ENCODE data around the gene B3GNT2. TPM values are rescaled to one million over a fixed set of nuclear protein-coding genes. Genes with fewer than 3 reads are reported as not detected.

Gene B3GNT2
- total and polyA plus RNA-seq, 2 of the 4 experiments (the other 2 are of a cell fraction), result 5.0 to 11.1 TPM

DNA sequence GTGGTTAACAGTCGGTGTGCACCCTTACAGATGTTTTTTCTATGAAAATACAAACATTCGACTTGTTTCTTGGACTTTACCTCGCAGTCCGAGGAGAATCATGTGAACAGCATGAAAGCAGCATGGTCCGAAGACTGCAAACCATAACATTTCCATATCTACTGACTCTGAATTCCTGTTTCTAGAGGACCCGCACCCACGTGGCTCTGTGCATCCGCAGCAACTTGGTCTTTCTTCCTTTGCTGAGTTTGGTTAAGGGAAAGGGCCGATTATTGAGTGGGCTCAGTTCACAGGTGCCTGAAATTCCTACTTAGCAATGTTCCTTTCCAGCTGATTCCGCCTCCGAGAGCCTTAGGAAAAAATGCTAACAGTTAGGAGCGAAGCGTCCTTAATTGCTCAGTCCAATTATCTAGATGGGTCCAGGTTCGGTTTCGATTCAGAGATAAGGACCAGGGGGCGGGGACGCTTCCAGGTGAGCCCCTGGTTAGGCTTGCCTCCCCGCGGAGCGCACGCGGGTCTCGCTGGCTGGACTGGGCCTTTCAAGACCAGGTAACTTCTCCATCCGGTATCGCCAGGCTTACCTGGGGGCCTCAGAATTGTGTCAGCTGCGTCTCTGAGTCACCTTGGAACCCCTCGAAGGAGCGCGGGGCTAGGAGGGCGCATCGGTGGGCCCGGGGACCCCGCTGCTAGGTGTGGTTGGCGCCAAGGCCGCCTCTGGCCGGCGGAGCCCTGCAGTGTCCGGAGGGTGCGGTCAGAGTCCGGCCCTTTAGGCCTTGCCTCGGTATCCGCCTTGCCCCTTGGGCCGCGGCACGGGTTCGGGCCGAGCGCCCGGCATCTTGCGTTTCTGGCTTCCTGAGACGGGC, 1.1 kb upstream of the B3GNT2 start:
- no peak overlapping the region for H3K23ac ChIP-seq (ENCODE audit: low read depth, low read length)
- ChIA-PET CTCF (no interaction called here), POLR2A (ENCODE audit: unreplicated experiment) (interaction anchor here (0.6 kb wide), 1 partner anchor 197 kb away, joined by 3 read pairs; no protein-coding TSS in a partner anchor)
- peak overlapping the region; percentile 91; the same call in 1 of the 2 replicates for H3K4me3 ChIP-seq (ENCODE audit: insufficient read depth, low read depth, low read length)
- 0 out of 2 replicates have a peak, but pooled peaks cover 3% of the 10 kb centered on the region for H3K9me1 ChIP-seq (ENCODE audit: insufficient read depth, low read length)
- no TSS peak for BruUV-seq (replicated peaks)
- peak overlapping the region; percentile 85; the same call in 1 of the 2 replicates for H3K4ac ChIP-seq (ENCODE audit: low read depth, low read length)
- no peak overlapping the region for H2BK5ac ChIP-seq (ENCODE audit: low read depth, low read length, poor library complexity, severe bottlenecking)
- H4K91ac ChIP-seq (ENCODE audit: insufficient read depth, low read depth, low read length), result 0 out of 2 replicates have a peak overlapping the region, but pooled peaks have one; percentile 78
- DNase-seq, result no peak
- H3K18ac ChIP-seq (ENCODE audit: low read depth, low read length), result no peak overlapping the region
- no peak overlapping the region for H2BK120ac ChIP-seq (ENCODE audit: low read depth, low read length)
- H3K56ac ChIP-seq (ENCODE audit: extremely low read depth, insufficient read depth, low read length), result no peak overlapping the region
- no peaks in the 10 kb centered on the region for H3K4me1 ChIP-seq (ENCODE audit: control insufficient read depth, insufficient read depth, low read length)
- peaks cover 6% of the 10 kb centered on the region for H3K27me3 ChIP-seq (ENCODE audit: control insufficient read depth, insufficient read depth, low read length)
- peaks cover 5% of the 10 kb centered on the region for H4K20me1 ChIP-seq (ENCODE audit: insufficient read depth, low read length)
- H3K9ac ChIP-seq (ENCODE audit: low read depth, low read length), result no peak overlapping the region
- H2AK5ac ChIP-seq (ENCODE audit: low read depth, low read length), result 0 out of 2 replicates have a peak overlapping the region, but pooled peaks have one; percentile 51
- intact Hi-C loops (cut with micrococcal nuclease), result loop anchor here (5.0 kb wide), 2 partner anchors 103 to 277 kb away; no protein-coding TSS in a partner anchor
- no peaks in the 10 kb centered on the region for H3K9me3 ChIP-seq (ENCODE audit: control insufficient read depth, insufficient read depth, low read length)
- H3K4me2 ChIP-seq (ENCODE audit: low read depth, low read length), result peak overlapping the region; percentile 44
- peak overlapping the region; percentile 100 for H2AFZ ChIP-seq (replicated peaks; ENCODE audit: low read length, poor library complexity)
- H3K79me1 ChIP-seq (ENCODE audit: low read depth in 1 of 2, low read length in 2 of 2), result peaks cover 7 to 22% of the 10 kb centered on the region in 2 experiments; a peak in 2 of 4 replicates
- peak overlapping the region; percentile 16; the same call in 1 of the 2 replicates for H4K5ac ChIP-seq (ENCODE audit: low read depth, low read length)
- H2BK15ac ChIP-seq (ENCODE audit: low read depth, low read length), result no peak overlapping the region; the same call in 2 of the 3 replicates
- WGBS, 2 experiments (ENCODE audit: extremely low coverage in 2 of 2, insufficient read length in 1 of 2), result 60% methylated on average over 27 of the region's 51 CpGs; no CpG with 5 or more reads in 1 of the 2 experiments
- peak overlapping the region; percentile 92 for H2AK9ac ChIP-seq (replicated peaks; ENCODE audit: low read depth, low read length, poor library complexity)
- in situ Hi-C loops (cut with MboI; ENCODE audit: low sequenced_read_pairs), result no loop called here
- no peaks in the 10 kb centered on the region for H3K36me3 ChIP-seq (ENCODE audit: control insufficient read depth, insufficient read depth, low read length)
- dilution Hi-C loops (cut with HindIII; ENCODE audit: low sequenced_read_pairs, unreplicated experiment), result no loop called here
- peak overlapping the region; percentile 91; the same call in 1 of the 2 replicates for H3K14ac ChIP-seq (replicated peaks; ENCODE audit: low read depth, low read length)
- peak overlapping the region; percentile 83 to 94; a peak in 2 of 4 replicates for H4K8ac ChIP-seq (ENCODE audit: low read depth in 2 of 2, low read length in 2 of 2)
- H3K27ac ChIP-seq (ENCODE audit: insufficient read depth, low read length), result no peak overlapping the region
- H2BK20ac ChIP-seq (ENCODE audit: low read depth, low read length), result no peak overlapping the region
- no peak for ATAC-seq (ENCODE audit: low read depth)
- TF ChIP-seq NFE2L2 (IDR thresholded peaks at IDR 0.05; ENCODE audit: low read depth, low read length), result no peak
- TF ChIP-seq, protein P1, sequence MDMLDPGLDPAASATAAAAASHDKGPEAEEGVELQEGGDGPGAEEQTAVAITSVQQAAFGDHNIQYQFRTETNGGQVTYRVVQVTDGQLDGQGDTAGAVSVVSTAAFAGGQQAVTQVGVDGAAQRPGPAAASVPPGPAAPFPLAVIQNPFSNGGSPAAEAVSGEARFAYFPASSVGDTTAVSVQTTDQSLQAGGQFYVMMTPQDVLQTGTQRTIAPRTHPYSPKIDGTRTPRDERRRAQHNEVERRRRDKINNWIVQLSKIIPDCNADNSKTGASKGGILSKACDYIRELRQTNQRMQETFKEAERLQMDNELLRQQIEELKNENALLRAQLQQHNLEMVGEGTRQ (IDR thresholded peaks at IDR 0.05; ENCODE audit: low read depth, low read length), result no peak
- TF ChIP-seq MAFK (IDR thresholded peaks at IDR 0.05; ENCODE audit: low read depth, low read length), result no peak
- TF ChIP-seq RFX5 (IDR thresholded peaks at IDR 0.05; ENCODE audit: low read depth, low read length), result no peak
- TF ChIP-seq RCOR1 (IDR thresholded peaks at IDR 0.05; ENCODE audit: insufficient replicate concordance, low read length), result no peak
- TF ChIP-seq, protein P2, sequence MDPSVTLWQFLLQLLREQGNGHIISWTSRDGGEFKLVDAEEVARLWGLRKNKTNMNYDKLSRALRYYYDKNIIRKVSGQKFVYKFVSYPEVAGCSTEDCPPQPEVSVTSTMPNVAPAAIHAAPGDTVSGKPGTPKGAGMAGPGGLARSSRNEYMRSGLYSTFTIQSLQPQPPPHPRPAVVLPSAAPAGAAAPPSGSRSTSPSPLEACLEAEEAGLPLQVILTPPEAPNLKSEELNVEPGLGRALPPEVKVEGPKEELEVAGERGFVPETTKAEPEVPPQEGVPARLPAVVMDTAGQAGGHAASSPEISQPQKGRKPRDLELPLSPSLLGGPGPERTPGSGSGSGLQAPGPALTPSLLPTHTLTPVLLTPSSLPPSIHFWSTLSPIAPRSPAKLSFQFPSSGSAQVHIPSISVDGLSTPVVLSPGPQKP (IDR thresholded peaks at IDR 0.05; ENCODE audit: borderline replicate concordance, low read depth, low read length), result no peak
- TF ChIP-seq MAZ (IDR thresholded peaks at IDR 0.05; ENCODE audit: borderline replicate concordance, low read depth, low read length), result no peak
- TF ChIP-seq, protein P3, sequence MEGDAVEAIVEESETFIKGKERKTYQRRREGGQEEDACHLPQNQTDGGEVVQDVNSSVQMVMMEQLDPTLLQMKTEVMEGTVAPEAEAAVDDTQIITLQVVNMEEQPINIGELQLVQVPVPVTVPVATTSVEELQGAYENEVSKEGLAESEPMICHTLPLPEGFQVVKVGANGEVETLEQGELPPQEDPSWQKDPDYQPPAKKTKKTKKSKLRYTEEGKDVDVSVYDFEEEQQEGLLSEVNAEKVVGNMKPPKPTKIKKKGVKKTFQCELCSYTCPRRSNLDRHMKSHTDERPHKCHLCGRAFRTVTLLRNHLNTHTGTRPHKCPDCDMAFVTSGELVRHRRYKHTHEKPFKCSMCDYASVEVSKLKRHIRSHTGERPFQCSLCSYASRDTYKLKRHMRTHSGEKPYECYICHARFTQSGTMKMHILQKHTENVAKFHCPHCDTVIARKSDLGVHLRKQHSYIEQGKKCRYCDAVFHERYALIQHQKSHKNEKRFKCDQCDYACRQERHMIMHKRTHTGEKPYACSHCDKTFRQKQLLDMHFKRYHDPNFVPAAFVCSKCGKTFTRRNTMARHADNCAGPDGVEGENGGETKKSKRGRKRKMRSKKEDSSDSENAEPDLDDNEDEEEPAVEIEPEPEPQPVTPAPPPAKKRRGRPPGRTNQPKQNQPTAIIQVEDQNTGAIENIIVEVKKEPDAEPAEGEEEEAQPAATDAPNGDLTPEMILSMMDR (conservative IDR thresholded peaks at IDR 0.05; ENCODE audit: low read depth, low read length), result no peak
- no peak for TF ChIP-seq MXI1 (IDR thresholded peaks at IDR 0.05; ENCODE audit: borderline replicate concordance, low read depth, low read length)
- TF ChIP-seq SMC3 (IDR thresholded peaks at IDR 0.05; ENCODE audit: low read depth, low read length), result no peak
- TF ChIP-seq FOS (IDR thresholded peaks at IDR 0.05; ENCODE audit: low read depth, low read length), result no peak
- TF ChIP-seq CHD1 (IDR thresholded peaks at IDR 0.05; ENCODE audit: low read depth, low read length), result no peak
- TF ChIP-seq POLR2A (IDR thresholded peaks at IDR 0.05; ENCODE audit: low read depth, low read length), result no peak
